K562 (cell line): ENCODE measurements around the gene LRRC61. TPM values are rescaled to one million over a fixed set of nuclear protein-coding genes. Genes with fewer than 3 reads are reported as not detected.

ENCODE experiments used
- ELF2 ChIP-seq: fragments of 250-450 bp; sonication (Bioruptor Pico); IDR thresholded peaks from 2 replicates; pipeline ENCODE4 v1.5.0; 2021; ENCODE audit warnings: mild to moderate bottlenecking
- GMEB1 ChIP-seq: fragments of 250-450 bp; sonication (Bioruptor Pico); IDR thresholded peaks from 2 replicates; pipeline ENCODE4 v1.4.0; 2020; ENCODE audit warnings: mild to moderate bottlenecking
- KDM5B ChIP-seq: fragments of 200-600 bp; sonication (generic); IDR thresholded peaks from 2 replicates; pipeline ENCODE4 v1.6.1; 2012; ENCODE audit warnings: low read depth, mild to moderate bottlenecking, moderate library complexity, low read length, control low read depth, inconsistent platforms; ENCODE audit not compliant: insufficient replicate concordance
- NR1H2 ChIP-seq: sonication (generic); formaldehyde crosslinking; IDR thresholded peaks from 2 replicates; pipeline ENCODE4 v1.4.0; 2020; ENCODE audit warnings: mild to moderate bottlenecking, missing genetic modification reagents
- TAF9B ChIP-seq: fragments of 450-650 bp; IDR thresholded peaks from 2 replicates; pipeline ENCODE4 v1.6.1; 2018; ENCODE audit warnings: mild to moderate bottlenecking; ENCODE audit not compliant: partially characterized antibody
- polyA plus RNA-seq, 8 experiments: library from polyadenylated mRNA; depleted of rRNA in 4 of 8; stranded (reverse) in 5 of 8; unstranded in 3 of 8; fragments of >200 nt; fragmentation: Nextera tagmentation in 2 of 8; fragmentation: Illumina TruSeq in 1 of 8; extraction: Ambion mirVana in 2 of 8; extraction: Trizol in 1 of 8; gene quantifications; 2 replicates each; pipeline versions ENCODE4 v1.2.1 to v1.2.3, GENCODE V29; 2011 to 2014; ENCODE audit warnings: inconsistent platforms in 1 of 8, missing spikeins in 1 of 8
- total RNA-seq, 7 experiments: library from RNA; depleted of rRNA in 6 of 7; stranded (reverse); fragments of >200 nt in 6 of 7; fragmentation: Illumina TruSeq in 2 of 7; extraction: Trizol in 2 of 7; gene quantifications; 2 replicates each; pipeline versions ENCODE4 v1.2.1 to v1.2.3, GENCODE V29; 2011 to 2021; ENCODE audit warnings: low replicate concordance in 1 of 7
- TF ChIP-seq, protein P1 (sequence below): sonication (generic); formaldehyde crosslinking; IDR thresholded peaks from 2 replicates; pipeline ENCODE4 v1.8.1; 2023; ENCODE audit warnings: mild to moderate bottlenecking, missing genetic modification reagents
- TF ChIP-seq, protein P2 (sequence below), 2 experiments: fragments of 200-800 bp in 1 of 2; sonication (Bioruptor generic) in 1 of 2; sonication (generic) in 1 of 2; formaldehyde crosslinking in 1 of 2; IDR thresholded peaks in 1 of 2; conservative IDR thresholded peaks in 1 of 2; 2 replicates each; pipeline versions ENCODE4 v1.5.0 to v1.6.1; 2016 to 2020; ENCODE audit warnings: missing compliant biosample characterization in 1 of 2, missing genetic modification characterization in 1 of 2, missing genetic modification reagents in 1 of 2
- TF ChIP-seq, protein P3 (sequence below): fragments of 450-650 bp; IDR thresholded peaks from 2 replicates; pipeline ENCODE4 v1.6.1; 2016; ENCODE audit warnings: low read depth

The LRRC61 gene
- total and polyA plus RNA-seq, 9 of the 15 experiments (the other 6 are each of a cell fraction or from before 2014, with no cell fraction given) = 1.3 to 55.2 (median 35.2) TPM

GRCh38 chr7:150368096-150368883, 45.1 kb downstream of the LRRC61 start, which contains the start of gene REPIN1 (continued):
- TF ChIP-seq TAF9B (no peak), GMEB1 (peak; percentile 56), KDM5B (peak; percentile 83), ELF2 (CRISPR knock-in tag) (peak; percentile 68), NR1H2 (CRISPR knock-in tag) (peak; percentile 52; the same call in 1 of the 2 replicates)
- TF ChIP-seq, protein P1, sequence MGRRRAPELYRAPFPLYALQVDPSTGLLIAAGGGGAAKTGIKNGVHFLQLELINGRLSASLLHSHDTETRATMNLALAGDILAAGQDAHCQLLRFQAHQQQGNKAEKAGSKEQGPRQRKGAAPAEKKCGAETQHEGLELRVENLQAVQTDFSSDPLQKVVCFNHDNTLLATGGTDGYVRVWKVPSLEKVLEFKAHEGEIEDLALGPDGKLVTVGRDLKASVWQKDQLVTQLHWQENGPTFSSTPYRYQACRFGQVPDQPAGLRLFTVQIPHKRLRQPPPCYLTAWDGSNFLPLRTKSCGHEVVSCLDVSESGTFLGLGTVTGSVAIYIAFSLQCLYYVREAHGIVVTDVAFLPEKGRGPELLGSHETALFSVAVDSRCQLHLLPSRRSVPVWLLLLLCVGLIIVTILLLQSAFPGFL (CRISPR knock-in tag) = 0 out of 2 replicates have a peak, but pooled peaks have one; percentile 83
- TF ChIP-seq, protein P2, sequence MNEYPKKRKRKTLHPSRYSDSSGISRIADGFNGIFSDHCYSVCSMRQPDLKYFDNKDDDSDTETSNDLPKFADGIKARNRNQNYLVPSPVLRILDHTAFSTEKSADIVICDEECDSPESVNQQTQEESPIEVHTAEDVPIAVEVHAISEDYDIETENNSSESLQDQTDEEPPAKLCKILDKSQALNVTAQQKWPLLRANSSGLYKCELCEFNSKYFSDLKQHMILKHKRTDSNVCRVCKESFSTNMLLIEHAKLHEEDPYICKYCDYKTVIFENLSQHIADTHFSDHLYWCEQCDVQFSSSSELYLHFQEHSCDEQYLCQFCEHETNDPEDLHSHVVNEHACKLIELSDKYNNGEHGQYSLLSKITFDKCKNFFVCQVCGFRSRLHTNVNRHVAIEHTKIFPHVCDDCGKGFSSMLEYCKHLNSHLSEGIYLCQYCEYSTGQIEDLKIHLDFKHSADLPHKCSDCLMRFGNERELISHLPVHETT (CRISPR knock-in tag; conservative IDR thresholded peaks at IDR 0.05 in 1 of 2, IDR thresholded peaks at IDR 0.05 in 1 of 2) = peak in 1 of 2 experiments; percentile 94; a peak in 2 of 4 replicates
- TF ChIP-seq, protein P3, sequence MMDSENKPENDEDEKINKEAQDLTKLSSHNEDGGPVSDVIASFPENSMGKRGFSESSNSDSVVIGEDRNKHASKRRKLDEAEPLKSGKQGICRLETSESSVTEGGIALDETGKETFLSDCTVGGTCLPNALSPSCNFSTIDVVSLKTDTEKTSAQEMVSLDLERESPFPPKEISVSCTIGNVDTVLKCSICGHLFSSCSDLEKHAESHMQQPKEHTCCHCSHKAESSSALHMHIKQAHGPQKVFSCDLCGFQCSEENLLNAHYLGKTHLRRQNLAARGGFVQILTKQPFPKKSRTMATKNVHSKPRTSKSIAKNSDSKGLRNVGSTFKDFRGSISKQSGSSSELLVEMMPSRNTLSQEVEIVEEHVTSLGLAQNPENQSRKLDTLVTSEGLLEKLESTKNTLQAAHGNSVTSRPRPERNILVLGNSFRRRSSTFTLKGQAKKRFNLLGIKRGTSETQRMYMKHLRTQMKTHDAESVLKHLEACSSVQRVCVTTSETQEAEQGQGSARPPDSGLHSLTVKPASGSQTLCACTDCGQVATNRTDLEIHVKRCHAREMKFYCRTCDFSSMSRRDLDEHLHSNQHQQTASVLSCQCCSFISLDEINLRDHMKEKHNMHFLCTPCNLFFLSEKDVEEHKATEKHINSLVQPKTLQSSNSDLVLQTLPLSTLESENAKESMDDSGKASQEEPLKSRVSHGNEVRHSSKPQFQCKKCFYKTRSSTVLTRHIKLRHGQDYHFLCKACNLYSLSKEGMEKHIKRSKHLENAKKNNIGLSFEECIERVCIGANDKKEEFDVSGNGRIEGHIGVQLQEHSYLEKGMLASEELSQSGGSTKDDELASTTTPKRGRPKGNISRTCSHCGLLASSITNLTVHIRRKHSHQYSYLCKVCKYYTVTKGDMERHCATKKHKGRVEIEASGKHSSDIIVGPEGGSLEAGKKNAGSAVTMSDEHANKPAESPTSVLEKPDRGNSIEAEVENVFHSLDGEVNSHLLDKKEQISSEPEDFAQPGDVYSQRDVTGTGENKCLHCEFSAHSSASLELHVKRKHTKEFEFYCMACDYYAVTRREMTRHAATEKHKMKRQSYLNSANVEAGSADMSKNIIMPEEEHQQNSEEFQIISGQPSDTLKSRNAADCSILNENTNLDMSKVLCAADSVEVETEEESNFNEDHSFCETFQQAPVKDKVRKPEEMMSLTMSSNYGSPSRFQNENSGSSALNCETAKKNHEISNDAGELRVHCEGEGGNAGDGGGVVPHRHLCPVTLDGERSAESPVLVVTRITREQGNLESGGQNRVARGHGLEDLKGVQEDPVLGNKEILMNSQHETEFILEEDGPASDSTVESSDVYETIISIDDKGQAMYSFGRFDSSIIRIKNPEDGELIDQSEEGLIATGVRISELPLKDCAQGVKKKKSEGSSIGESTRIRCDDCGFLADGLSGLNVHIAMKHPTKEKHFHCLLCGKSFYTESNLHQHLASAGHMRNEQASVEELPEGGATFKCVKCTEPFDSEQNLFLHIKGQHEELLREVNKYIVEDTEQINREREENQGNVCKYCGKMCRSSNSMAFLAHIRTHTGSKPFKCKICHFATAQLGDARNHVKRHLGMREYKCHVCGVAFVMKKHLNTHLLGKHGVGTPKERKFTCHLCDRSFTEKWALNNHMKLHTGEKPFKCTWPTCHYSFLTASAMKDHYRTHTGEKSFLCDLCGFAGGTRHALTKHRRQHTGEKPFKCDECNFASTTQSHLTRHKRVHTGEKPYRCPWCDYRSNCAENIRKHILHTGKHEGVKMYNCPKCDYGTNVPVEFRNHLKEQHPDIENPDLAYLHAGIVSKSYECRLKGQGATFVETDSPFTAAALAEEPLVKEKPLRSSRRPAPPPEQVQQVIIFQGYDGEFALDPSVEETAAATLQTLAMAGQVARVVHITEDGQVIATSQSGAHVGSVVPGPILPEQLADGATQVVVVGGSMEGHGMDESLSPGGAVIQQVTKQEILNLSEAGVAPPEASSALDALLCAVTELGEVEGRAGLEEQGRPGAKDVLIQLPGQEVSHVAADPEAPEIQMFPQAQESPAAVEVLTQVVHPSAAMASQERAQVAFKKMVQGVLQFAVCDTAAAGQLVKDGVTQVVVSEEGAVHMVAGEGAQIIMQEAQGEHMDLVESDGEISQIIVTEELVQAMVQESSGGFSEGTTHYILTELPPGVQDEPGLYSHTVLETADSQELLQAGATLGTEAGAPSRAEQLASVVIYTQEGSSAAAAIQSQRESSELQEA = peak; percentile 90
